Measurements from ENCODE around the gene APOL2. TPM values are rescaled to one million over a fixed set of nuclear protein-coding genes. Genes with fewer than 3 reads are reported as not detected.
"Not testable (repeated sequence)": the region's sequence is repeated elsewhere in the genome, so short reads cannot be mapped to it uniquely, and the experiment has no call there.

Gene APOL2
- total RNA-seq, 1 experiment from 2014 or later: 43.4 TPM

- H3K9me3 ChIP-seq, H3K27me3 ChIP-seq: not testable (repeated sequence)
These were observed 12.8 kb upstream of the APOL2 start for GRCh38 chr22:36251979-36252608.

GRCh38 chr22:36250292-36250960 is 11.1 kb upstream of the APOL2 start:
- H3K27me3 ChIP-seq, H3K9me3 ChIP-seq, H3K4me3 ChIP-seq, H3K36me3 ChIP-seq, DNase-seq: not testable (repeated sequence)

More at GRCh38 chr22:36251979-36252608, 12.8 kb upstream of the APOL2 start:
- DNase-seq, H3K4me3 ChIP-seq, H3K36me3 ChIP-seq: not testable (repeated sequence)

DNA sequence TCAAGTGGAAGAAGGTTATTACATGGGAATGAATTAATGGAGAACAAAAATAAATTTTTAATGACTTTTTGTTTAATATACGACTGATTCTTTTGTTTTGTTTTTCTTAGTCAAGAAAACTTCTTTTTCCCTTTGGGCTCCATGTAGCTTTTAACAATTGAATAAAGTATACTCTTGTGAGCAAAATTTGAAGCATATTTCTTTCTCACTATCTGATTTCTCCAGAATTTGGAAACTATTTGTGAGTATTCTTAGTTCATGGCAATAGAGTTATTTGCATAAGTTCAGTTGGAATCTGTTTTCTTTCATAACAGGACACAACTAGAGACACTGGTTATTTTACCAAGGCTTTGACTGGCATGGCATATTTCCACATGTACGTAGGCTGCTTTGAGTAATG is 9.8 kb upstream of the APOL2 start:
- no peaks in the 10 kb centered on the region for H3K27me3 ChIP-seq
- no peaks in the 10 kb centered on the region for H3K36me3 ChIP-seq
- DNase-seq: no peak
- H3K9me3 ChIP-seq: no peaks in the 10 kb centered on the region
- H3K4me3 ChIP-seq: no peak overlapping the region

- no peak for DNase-seq
- Histone ChIP-seq H3K9me3 (no peaks in the 10 kb centered on the region), H3K27me3 (no peaks in the 10 kb centered on the region), H3K4me3 (no peak overlapping the region), H3K36me3 (no peaks in the 10 kb centered on the region)
These were observed 8.6 kb upstream of the APOL2 start for GRCh38 chr22:36247955-36248354.

DNA sequence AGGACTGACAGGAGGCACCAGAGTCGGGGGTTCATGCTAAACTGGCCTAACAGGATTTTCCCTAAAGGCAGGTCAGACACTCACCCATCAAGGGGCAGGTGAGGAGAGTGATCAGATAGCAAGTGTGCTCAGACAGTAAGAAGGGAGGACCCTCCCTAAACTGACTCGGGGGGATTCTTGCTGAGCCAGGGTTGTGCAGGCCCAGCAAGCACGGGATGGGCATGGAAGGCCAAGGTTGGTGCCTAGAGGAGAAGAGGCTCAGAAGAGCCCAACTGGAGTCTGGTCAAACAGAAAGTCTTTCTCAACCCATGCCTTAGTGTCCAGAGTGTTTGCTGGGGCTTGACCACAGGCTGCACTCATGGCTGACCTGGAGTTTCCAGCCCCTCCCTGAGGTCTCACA is 7.4 kb upstream of the APOL2 start:
- no peak for DNase-seq
- H3K4me3 ChIP-seq: no peak overlapping the region
- no peaks in the 10 kb centered on the region for H3K36me3 ChIP-seq
- no peaks in the 10 kb centered on the region for H3K9me3 ChIP-seq
- no peaks in the 10 kb centered on the region for H3K27me3 ChIP-seq

DNA sequence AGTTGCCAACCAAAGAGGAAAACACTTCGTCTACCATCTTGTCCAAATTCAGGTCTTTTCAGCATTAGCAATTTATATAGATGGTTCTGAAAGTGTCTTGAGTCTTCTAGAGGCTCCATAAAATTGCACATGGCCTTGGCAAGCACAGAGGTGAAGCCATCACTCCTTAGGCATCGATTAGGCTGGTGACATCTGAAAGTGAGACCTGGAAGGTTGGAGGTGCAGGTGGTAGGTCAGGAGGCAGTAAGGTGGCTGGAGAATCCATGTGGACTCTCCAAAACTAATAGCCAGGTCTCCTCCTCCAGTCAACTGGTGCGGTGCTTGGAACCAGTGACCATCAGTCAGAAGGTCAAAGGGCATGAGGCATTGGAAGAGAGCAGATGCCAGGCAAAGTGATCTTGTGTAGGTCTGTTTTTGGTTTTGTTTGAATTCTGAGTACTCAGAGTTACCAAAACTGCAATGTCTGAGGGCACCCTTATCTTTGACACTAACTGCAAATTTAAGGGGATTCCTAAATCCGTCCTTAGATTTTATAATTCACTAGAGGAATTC is 6.6 kb upstream of the APOL2 start:
- Histone ChIP-seq H3K27me3 (no peaks in the 10 kb centered on the region), H3K4me3 (no peak overlapping the region), H3K36me3 (no peaks in the 10 kb centered on the region), H3K9me3 (no peaks in the 10 kb centered on the region)
- DNase-seq: no peak

GRCh38 chr22:36244522-36245391 is 5.4 kb upstream of the APOL2 start:
- Histone ChIP-seq H3K27me3 (no peaks in the 10 kb centered on the region), H3K4me3 (no peak overlapping the region), H3K9me3 (no peaks in the 10 kb centered on the region), H3K36me3 (no peaks in the 10 kb centered on the region)
- DNase-seq: peak; percentile 60

GRCh38 chr22:36243986-36244385 is 4.7 kb upstream of the APOL2 start:
- no peaks in the 10 kb centered on the region for H3K9me3 ChIP-seq
- no peaks in the 10 kb centered on the region for H3K36me3 ChIP-seq
- DNase-seq: no peak

DNA sequence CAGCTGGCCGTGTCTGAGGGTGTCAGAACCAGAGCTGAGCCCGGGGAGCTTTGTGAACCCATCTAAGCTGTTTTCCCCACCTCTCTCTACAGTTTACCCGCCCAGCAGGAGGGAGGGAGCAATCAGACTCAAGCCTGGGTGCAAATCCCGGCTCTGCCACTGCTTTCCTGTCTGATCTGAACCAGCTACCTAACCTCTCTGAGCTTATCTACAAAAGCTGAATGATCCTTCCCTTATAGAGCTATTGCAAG is 252 bp downstream of the APOL2 start:
- Histone ChIP-seq H3K27me3 (no peaks in the 10 kb centered on the region), H3K4me3 (peak overlapping the region; percentile 65), H3K9me3 (no peaks in the 10 kb centered on the region), H3K36me3 (peaks cover 32% of the 10 kb centered on the region)
- DNase-seq: no peak

More at GRCh38 chr22:36243986-36244385, 4.7 kb upstream of the APOL2 start:
- Histone ChIP-seq H3K27me3 (no peaks in the 10 kb centered on the region), H3K4me3 (no peak overlapping the region)

GRCh38 chr22:36238373-36239149 is 766 bp downstream of the APOL2 start:
- no peak for DNase-seq
- Histone ChIP-seq H3K36me3 (peaks cover 35% of the 10 kb centered on the region), H3K9me3 (no peaks in the 10 kb centered on the region), H3K4me3 (peak overlapping the region; percentile 65), H3K27me3 (no peaks in the 10 kb centered on the region)

DNA sequence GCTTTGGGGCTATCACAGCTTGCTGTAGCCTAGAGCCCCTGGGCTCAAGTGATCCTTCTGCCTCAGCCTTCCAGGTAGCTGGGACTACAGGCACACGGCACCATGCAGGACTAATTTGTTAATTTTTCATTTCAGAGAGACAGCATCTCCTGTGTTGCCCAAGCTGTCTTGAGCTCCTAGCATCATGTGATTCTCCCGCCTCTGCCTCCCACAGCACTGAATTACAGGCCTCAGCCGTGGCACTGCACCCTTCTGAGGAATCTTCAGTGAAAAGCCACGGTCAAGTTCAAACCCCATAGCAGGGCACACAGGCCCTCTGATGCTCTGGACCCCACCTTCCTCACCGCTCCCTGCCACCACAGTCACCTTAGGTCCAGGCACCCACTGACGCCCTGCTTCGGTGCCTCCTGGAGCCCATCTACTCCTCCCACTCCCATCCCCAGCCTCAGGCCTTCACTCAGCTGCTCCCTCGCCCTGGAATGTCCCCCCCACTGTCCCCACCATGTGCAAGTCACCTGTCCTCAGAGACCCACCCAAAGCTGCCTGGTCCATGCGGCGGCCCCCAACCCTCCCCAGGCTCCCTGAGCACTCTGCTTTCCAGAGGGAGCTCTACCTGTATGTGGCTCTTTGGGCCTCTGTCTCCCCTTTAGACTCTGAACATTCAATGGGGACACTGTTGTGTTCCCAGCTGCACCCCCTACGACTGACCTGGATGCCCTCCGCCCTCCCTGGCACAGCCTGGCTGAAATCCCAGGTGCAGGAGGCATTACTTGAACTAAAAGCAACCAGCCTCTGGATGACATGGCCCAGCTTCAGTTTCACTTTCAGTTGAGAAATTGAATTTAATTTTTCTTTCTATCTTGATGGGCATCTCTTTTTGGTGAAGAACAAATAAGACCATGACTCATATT is 1.6 kb downstream of the APOL2 start:
- Histone ChIP-seq H3K27me3 (no peaks in the 10 kb centered on the region), H3K4me3 (peak overlapping the region; percentile 65), H3K9me3 (no peaks in the 10 kb centered on the region), H3K36me3 (peaks cover 44% of the 10 kb centered on the region)
- DNase-seq: no peak

- H3K36me3 ChIP-seq: peaks cover 49% of the 10 kb centered on the region
- H3K9me3 ChIP-seq: no peaks in the 10 kb centered on the region
- H3K4me3 ChIP-seq: no peak overlapping the region
- no peak for DNase-seq
- no peaks in the 10 kb centered on the region for H3K27me3 ChIP-seq
These were observed 2.7 kb downstream of the APOL2 start for GRCh38 chr22:36236388-36237319.

DNA sequence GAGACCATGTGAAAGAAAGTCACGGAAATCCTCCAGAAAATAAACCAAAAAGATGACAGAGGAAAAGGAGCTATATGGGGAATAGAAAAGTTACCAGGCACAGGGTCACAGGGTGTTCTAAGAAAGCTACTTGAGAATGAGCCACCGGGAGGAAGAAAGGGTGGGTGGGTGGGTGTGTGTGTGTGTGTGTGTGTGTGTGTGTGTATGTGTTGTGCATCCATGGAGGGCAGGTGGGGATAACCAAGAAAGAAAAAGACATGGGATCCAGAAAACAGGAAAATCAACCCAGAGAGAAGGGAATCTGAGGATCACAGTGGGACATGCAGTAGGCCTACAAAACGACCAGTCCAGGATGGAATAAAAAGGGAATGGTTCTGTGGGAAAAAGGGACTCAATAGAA is 3.7 kb downstream of the APOL2 start:
- peaks cover 55% of the 10 kb centered on the region for H3K36me3 ChIP-seq
- DNase-seq: no peak
- no peaks in the 10 kb centered on the region for H3K9me3 ChIP-seq
- H3K27me3 ChIP-seq: no peaks in the 10 kb centered on the region
- H3K4me3 ChIP-seq: no peak overlapping the region

DNA sequence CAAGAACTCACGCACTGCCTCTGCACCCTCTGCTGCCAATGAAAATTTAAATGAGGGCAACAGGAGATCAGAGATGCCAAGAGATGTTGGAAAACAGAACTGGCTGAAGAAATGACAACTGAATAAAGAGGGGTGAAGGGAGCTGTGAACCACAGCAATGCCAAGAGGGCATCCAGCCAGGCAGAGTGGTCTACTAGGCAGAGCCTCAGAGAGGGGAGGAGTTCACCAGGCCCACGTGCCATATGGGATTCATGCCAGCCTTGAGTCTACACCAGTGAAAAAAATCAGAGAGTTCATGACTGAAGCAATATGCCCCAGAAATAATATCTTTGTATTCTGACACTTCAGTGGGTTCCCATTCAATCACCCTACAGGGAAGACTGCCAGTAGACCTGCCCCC is 4.4 kb downstream of the APOL2 start:
- Histone ChIP-seq H3K9me3 (no peaks in the 10 kb centered on the region), H3K27me3 (no peaks in the 10 kb centered on the region), H3K36me3 (peaks cover 57% of the 10 kb centered on the region), H3K4me3 (no peak overlapping the region)
- DNase-seq: no peak

- Histone ChIP-seq H3K27me3 (no peaks in the 10 kb centered on the region), H3K4me3 (no peak overlapping the region), H3K9me3 (no peaks in the 10 kb centered on the region), H3K36me3 (peaks cover 57% of the 10 kb centered on the region)
- no peak for DNase-seq
These were observed 5.1 kb downstream of the APOL2 start for GRCh38 chr22:36234213-36234612.
